ENCODE data around the gene CFAP46. TPM values are rescaled to one million over a fixed set of nuclear protein-coding genes. Genes with fewer than 3 reads are reported as not detected.

CFAP46 gene
- total RNA-seq, 1 donor from 2014 or later = not detected

GRCh38 chr10:132985546-132985900, 43.2 kb upstream of the CFAP46 start:
- H3K36me3 ChIP-seq = no peaks in the 10 kb centered on the region
- no peak overlapping the region for H3K27ac ChIP-seq
- DNase-seq (ENCODE audit: low spot score in 2 of 2) = no peak
- no peaks in the 10 kb centered on the region for H3K9me3 ChIP-seq
- no peak overlapping the region for H3K4me3 ChIP-seq
- H3K27me3 ChIP-seq = no peaks in the 10 kb centered on the region
- intact Hi-C loops (cut with DNase I) = no loop called here
- TF ChIP-seq CTCF (IDR thresholded peaks at IDR 0.05) = no peak
- no peaks in the 10 kb centered on the region for H3K4me1 ChIP-seq

- DNase-seq (ENCODE audit: low spot score in 2 of 2) = no peak
- Histone ChIP-seq H3K36me3 (no peaks in the 10 kb centered on the region), H3K9me3 (no peaks in the 10 kb centered on the region), H3K27me3 (no peaks in the 10 kb centered on the region), H3K27ac (no peak overlapping the region), H3K4me1 (no peaks in the 10 kb centered on the region), H3K4me3 (no peak overlapping the region)
- TF ChIP-seq CTCF (IDR thresholded peaks at IDR 0.05) = no peak
- intact Hi-C loops (cut with DNase I) = no loop called here
Observed at GRCh38 chr10:132984801-132985545, 42.6 kb upstream of the CFAP46 start.

- H3K9me3 ChIP-seq = no peaks in the 10 kb centered on the region
- H3K36me3 ChIP-seq = no peaks in the 10 kb centered on the region
- H3K27ac ChIP-seq = no peak overlapping the region
- no peaks in the 10 kb centered on the region for H3K27me3 ChIP-seq
- intact Hi-C loops (cut with DNase I) = no loop called here
- no peaks in the 10 kb centered on the region for H3K4me1 ChIP-seq
- TF ChIP-seq CTCF (IDR thresholded peaks at IDR 0.05) = no peak
- no peak for DNase-seq (ENCODE audit: low spot score in 2 of 2)
- no peak overlapping the region for H3K4me3 ChIP-seq
Observed at GRCh38 chr10:132984008-132984295, 41.6 kb upstream of the CFAP46 start.

GRCh38 chr10:132983252-132984007, 41.1 kb upstream of the CFAP46 start:
- no peak overlapping the region for H3K4me3 ChIP-seq
- no peak for DNase-seq (ENCODE audit: low spot score in 2 of 2)
- no peaks in the 10 kb centered on the region for H3K36me3 ChIP-seq
- H3K9me3 ChIP-seq = no peaks in the 10 kb centered on the region
- intact Hi-C loops (cut with DNase I) = no loop called here
- H3K27me3 ChIP-seq = no peaks in the 10 kb centered on the region
- no peak overlapping the region for H3K27ac ChIP-seq
- H3K4me1 ChIP-seq = no peaks in the 10 kb centered on the region
- TF ChIP-seq CTCF (IDR thresholded peaks at IDR 0.05) = no peak

GRCh38 chr10:132982301-132982989, 40.1 kb upstream of the CFAP46 start:
- Histone ChIP-seq H3K4me1 (no peaks in the 10 kb centered on the region), H3K4me3 (no peak overlapping the region), H3K36me3 (no peaks in the 10 kb centered on the region), H3K9me3 (no peaks in the 10 kb centered on the region), H3K27ac (no peak overlapping the region), H3K27me3 (no peaks in the 10 kb centered on the region)
- DNase-seq (ENCODE audit: low spot score in 2 of 2) = no peak
- intact Hi-C loops (cut with DNase I) = no loop called here
- TF ChIP-seq CTCF (IDR thresholded peaks at IDR 0.05) = no peak
